Peyer's patch (tissue), 4 donors: Measurements from ENCODE around the gene CD70. TPM values are rescaled to one million over a fixed set of nuclear protein-coding genes. Genes with fewer than 3 reads are reported as not detected.

ENCODE experiments used
- DNase-seq, 3 donors: peaks; one replicate each; pipeline ENCODE4 v3.0.0-alpha.2; 2017 to 2019
- H3K27ac ChIP-seq, 4 donors: fragments of 200-600 bp; sonication (generic); one replicate each; pipeline ENCODE4 v1.5.1; 2016 to 2019
- H3K27me3 ChIP-seq, 2 donors: fragments of 200-600 bp; sonication (generic); one replicate each; pipeline ENCODE4 v1.5.1; 2019
- H3K36me3 ChIP-seq, 3 donors: fragments of 200-600 bp; sonication (generic); one replicate each; pipeline ENCODE4 v1.5.1; 2016 to 2019
- H3K4me1 ChIP-seq, 4 donors: fragments of 200-600 bp; sonication (generic); one replicate each; pipeline ENCODE4 v1.5.1; 2016 to 2019
- H3K4me3 ChIP-seq, 4 donors: fragments of 200-600 bp; sonication (generic); 1 replicate in 3 of 4; 2 replicates in 1 of 4; pipeline ENCODE4 v1.5.1; 2016 to 2019; ENCODE audit warnings: mild to moderate bottlenecking in 1 of 4
- H3K9me3 ChIP-seq, 4 donors: fragments of 200-600 bp; sonication (generic); one replicate each; pipeline ENCODE4 v1.5.1; 2016 to 2019; ENCODE audit warnings: mild to moderate bottlenecking in 1 of 4
- POLR2A ChIP-seq, 2 donors: fragments of 450-650 bp; IDR thresholded peaks; one replicate each; pipeline ENCODE4 v1.5.1; 2017; ENCODE audit warnings: antibody characterized with exemption in 2 of 2, mild to moderate bottlenecking in 2 of 2, moderate library complexity in 2 of 2
- small RNA-seq, 2 donors: library from RNA; depleted of rRNA; stranded (forward); fragments of <200 nt; gene quantifications; one replicate each; pipeline ENCODE3, GENCODE V24; 2016
- total RNA-seq, 4 donors: library from RNA; depleted of rRNA; stranded (reverse); fragments of >200 nt; gene quantifications; one replicate each; pipeline ENCODE4 v1.1.0, GENCODE V29; 2016
- TF ChIP-seq, protein P1 (sequence below), 6 experiments: fragments of 450-650 bp in 4 of 6; fragments of 200-600 bp in 2 of 6; sonication (generic) in 1 of 6; IDR thresholded peaks; one replicate each; pipeline ENCODE4 v1.5.1; 2017 to 2019; ENCODE audit warnings: antibody characterized with exemption in 6 of 6, mild to moderate bottlenecking in 3 of 6, moderate library complexity in 1 of 6

CD70 gene
- total RNA-seq, 4 donors from 2014 or later, result not detected

DNA sequence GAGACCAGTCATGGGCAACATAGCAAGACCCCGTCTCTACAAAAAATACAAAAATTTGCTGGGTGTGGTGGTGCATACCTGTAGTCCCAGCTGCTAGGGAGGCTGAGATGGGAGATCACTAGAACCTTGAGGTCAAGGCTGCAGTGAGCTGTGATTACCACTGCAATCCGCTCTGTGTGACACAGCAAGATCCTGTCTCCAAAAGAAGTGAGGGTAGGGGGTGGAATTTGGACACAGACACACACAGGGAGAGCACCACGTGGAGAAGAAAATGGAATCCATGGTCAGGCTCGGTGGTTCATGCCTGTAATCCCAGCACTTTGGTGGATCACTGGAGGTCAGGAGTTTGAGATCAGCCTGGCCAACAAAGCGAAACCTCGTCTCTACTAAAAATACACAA is 51.4 kb downstream of the CD70 start:
- H3K27ac ChIP-seq, result no peak overlapping the region
- DNase-seq, result no peak
- TF ChIP-seq POLR2A (IDR thresholded peaks at IDR 0.05), result no peak
- TF ChIP-seq, protein P1, sequence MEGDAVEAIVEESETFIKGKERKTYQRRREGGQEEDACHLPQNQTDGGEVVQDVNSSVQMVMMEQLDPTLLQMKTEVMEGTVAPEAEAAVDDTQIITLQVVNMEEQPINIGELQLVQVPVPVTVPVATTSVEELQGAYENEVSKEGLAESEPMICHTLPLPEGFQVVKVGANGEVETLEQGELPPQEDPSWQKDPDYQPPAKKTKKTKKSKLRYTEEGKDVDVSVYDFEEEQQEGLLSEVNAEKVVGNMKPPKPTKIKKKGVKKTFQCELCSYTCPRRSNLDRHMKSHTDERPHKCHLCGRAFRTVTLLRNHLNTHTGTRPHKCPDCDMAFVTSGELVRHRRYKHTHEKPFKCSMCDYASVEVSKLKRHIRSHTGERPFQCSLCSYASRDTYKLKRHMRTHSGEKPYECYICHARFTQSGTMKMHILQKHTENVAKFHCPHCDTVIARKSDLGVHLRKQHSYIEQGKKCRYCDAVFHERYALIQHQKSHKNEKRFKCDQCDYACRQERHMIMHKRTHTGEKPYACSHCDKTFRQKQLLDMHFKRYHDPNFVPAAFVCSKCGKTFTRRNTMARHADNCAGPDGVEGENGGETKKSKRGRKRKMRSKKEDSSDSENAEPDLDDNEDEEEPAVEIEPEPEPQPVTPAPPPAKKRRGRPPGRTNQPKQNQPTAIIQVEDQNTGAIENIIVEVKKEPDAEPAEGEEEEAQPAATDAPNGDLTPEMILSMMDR (IDR thresholded peaks at IDR 0.05), result no peak
- no peaks in the 10 kb centered on the region for H3K36me3 ChIP-seq
- H3K9me3 ChIP-seq, result no peaks in the 10 kb centered on the region
- H3K4me1 ChIP-seq, result peaks cover 0 to 7% (median 0%) of the 10 kb centered on the region in 4 donors
- no peaks in the 10 kb centered on the region for H3K27me3 ChIP-seq
- no peak overlapping the region for H3K4me3 ChIP-seq

Small RNA genes within 50 kb of the gene (small RNA-seq; reads per million reads assigned to genes)
- gene RF00019, result 0 reads per million in 2 donors

Other genes starting within 250 kb of the CD70 start
- gene CLPP, start 229.6 kb downstream of the CD70 start, total RNA-seq, result 10 to 100 TPM; 62.9 to 79.9 (median 69.8) TPM
- gene ALKBH7, start 218.4 kb downstream of the CD70 start, total RNA-seq, result 100 to 1,000 TPM in 2 of 4 donors, 10 to 100 TPM in 2; 51.2 to 121 (median 108) TPM
- 1 to 10 TPM in 3 of 4 donors, under 1 TPM in 1; 0.83 to 5.2 (median 2.2) TPM for gene PSPN, start 215.2 kb downstream of the CD70 start, total RNA-seq
- 10 to 100 TPM; 36.3 to 97.4 (median 54.0) TPM for gene GTF2F1, start 198.0 kb downstream of the CD70 start, total RNA-seq
- 100 to 1,000 TPM in 3 of 4 donors, 10 to 100 TPM in 1; 91.2 to 162 (median 118) TPM for gene KHSRP, start 166.3 kb downstream of the CD70 start, total RNA-seq
- gene SLC25A41, start 157.4 kb downstream of the CD70 start, total RNA-seq, result 1 to 10 TPM in 1 of 4 donors, not detected in 3; 2.5 TPM
- 100 to 1,000 TPM in 3 of 4 donors, 10 to 100 TPM in 1; 69.3 to 209 (median 122) TPM for gene SLC25A23, start 131.4 kb downstream of the CD70 start, total RNA-seq
- gene CRB3, start 126.9 kb downstream of the CD70 start, total RNA-seq, result 100 to 1,000 TPM in 3 of 4 donors, 10 to 100 TPM in 1; 21.5 to 245 (median 190) TPM
- 10 to 100 TPM in 1 of 4 donors, 1 to 10 TPM in 3; 4.5 to 25.6 (median 8.2) TPM for gene DENND1C, start 109.4 kb downstream of the CD70 start, total RNA-seq
- 1 to 10 TPM in 1 of 4 donors, under 1 TPM in 1, not detected in 2; 0.54 to 1.6 TPM for gene TUBB4A, start 88.8 kb downstream of the CD70 start, total RNA-seq
- under 1 TPM in 2 of 4 donors, not detected in 2; 0.53 to 0.95 TPM for gene TNFSF9, start 60.1 kb downstream of the CD70 start, total RNA-seq
- gene TNFSF14, start 79.0 kb upstream of the CD70 start, total RNA-seq, result 1 to 10 TPM; 1.7 to 2.7 (median 2.1) TPM
- gene C3, start 129.5 kb upstream of the CD70 start, total RNA-seq, result 100 to 1,000 TPM in 3 of 4 donors, 10 to 100 TPM in 1; 89.1 to 548 (median 264) TPM
- gene GPR108, start 146.4 kb upstream of the CD70 start, total RNA-seq, result 100 to 1,000 TPM in 1 of 4 donors, 10 to 100 TPM in 3; 54.5 to 133 (median 92.2) TPM
- gene TRIP10, start 148.5 kb upstream of the CD70 start, total RNA-seq, result 100 to 1,000 TPM in 1 of 4 donors, 10 to 100 TPM in 3; 30.1 to 314 (median 81.5) TPM
- gene SH2D3A, start 176.3 kb upstream of the CD70 start, total RNA-seq, result 100 to 1,000 TPM in 1 of 4 donors, 10 to 100 TPM in 3; 43.7 to 127 (median 91.9) TPM
- gene VAV1, start 181.6 kb upstream of the CD70 start, total RNA-seq, result 10 to 100 TPM in 1 of 4 donors, 1 to 10 TPM in 3; 7.0 to 57.8 (median 7.7) TPM